HG02973 (cell line): ENCODE measurements around the gene GH2.
A peak's percentile ranks its signal among the peaks of the same experiment; 100 is the strongest.
"Not testable (repeated sequence)": the region's sequence is repeated elsewhere in the genome, so short reads cannot be mapped to it uniquely, and the experiment has no call there.

Source experiments
- ATAC-seq: cut with Tn5 transposase; IDR thresholded peaks from one replicate; pipeline ENCODE4 v1.9.1; 2021; ENCODE audit warnings: moderate library complexity; ENCODE audit not compliant: unreplicated experiment

The GH2 gene

GRCh38 chr17:63881935-63882601 lies at the start of gene GH2:
Gene GH2 (minus strand): TSS chr17:63881944. CDS start chr17:63881801, 143 bp downstream.
- no peak for ATAC-seq

GRCh38 chr17:63930951-63931575 lies 49.3 kb upstream of the GH2 start:
- ATAC-seq, result peak; percentile 41

- ATAC-seq, result no peak
Observed at GRCh38 chr17:63929860-63930766, 48.4 kb upstream of the GH2 start.

DNA sequence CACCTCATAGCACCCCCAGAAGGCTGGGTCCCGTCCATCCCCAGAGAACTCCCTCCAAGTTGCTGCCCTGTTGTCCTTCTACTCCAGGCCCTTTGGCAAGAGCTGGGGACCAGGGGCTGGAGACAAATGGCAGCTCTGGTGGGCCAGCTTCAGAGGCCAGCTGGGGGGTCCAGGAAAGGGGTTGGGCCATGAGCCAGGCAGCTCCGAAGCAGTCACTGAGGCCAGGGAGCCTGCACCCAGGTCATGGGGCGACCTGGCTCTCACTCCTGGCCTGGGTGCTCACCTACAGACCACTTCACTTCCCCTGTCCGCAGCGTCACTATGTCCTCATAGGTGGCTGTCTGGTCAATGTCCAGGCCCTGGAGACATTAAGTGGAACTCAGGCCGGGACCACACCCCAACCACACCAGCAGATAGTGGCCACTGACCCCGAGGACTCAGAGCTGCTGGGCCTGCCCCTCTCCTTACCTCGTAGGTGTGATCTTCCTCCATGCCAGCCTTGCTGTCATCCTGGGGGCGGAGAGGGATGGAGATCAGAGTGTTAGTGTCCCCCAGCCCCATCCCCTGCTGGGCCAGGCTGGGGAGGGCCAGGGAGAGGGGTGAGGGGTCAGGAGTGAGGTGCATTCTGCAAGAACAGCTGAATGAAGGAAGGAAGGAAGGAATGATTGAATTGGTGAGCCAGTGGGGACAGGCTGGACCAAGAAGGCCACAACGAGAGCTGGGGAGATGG lies 47.4 kb upstream of the GH2 start:
- ATAC-seq, result no peak

DNA sequence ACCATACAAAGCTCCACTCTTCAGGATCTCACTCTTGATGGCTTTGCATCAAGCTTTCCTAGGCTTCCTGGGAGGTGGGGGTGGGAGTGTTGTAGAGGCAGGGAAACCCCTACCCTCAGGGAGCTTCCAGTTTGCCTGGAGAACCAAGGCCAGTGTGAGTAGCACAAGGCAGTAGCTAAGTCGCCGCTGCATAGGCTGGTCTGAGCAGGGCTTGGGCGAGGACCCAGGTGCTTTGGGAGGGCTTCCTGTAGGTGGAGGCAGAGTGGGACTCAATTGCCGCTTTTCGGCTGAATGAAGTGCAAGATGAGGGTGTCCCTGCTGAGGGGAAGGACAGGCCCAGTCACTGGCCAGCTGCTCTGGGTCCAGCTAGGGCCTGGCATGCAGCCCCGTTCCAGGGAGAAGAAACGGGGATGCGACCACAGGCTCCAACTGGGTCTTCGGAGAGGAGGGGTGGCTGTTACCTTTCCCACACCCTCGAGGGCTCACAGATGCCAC lies 46.5 kb upstream of the GH2 start:
- ATAC-seq, result no peak

DNA sequence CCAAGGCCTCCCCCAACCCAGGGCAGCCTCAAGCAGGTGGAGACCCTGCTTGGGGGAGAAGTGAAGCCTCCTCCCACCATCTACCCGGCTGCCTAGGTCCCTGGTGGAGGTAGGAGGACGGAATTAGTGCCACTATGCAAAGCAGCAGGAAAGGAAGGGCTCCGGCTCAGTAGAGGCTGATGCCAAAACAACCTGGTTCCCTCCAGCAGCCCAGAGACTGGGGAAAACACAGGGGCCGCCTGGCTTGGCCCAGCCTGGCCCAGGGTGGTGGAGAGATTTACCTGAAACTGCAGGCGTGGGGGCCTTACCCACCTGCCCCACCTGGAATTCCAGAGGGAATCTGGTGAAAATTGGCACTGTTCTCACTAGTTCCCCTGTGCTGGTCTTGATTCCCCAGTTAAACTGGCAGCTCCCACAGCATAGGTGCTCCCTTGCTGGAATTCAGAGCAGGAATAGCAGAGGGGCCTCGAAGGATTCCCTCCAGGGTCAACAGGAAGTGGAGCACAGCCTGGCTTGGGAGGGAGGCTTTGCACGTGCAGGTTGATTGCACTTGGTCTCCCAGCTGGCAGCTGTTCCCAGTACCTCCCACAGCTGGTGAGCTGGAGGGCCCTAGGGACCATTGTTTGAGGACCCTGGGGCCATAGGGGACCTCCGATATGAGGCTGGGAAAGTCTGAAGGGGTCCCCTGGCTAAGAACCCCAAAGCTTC lies 45.9 kb upstream of the GH2 start:
- no peak for ATAC-seq

- no peak for ATAC-seq
Observed at GRCh38 chr17:63926164-63926563, 44.4 kb upstream of the GH2 start.

- ATAC-seq, result no peak
Observed at GRCh38 chr17:63925615-63926014, 43.9 kb upstream of the GH2 start.

GRCh38 chr17:63922402-63922801 lies 40.7 kb upstream of the GH2 start:
- ATAC-seq, result not testable (repeated sequence)

- ATAC-seq, result not testable (repeated sequence)
Observed at GRCh38 chr17:63920779-63921178, 39.0 kb upstream of the GH2 start.

- not testable (repeated sequence) for ATAC-seq
Observed at GRCh38 chr17:63920050-63920449, 38.3 kb upstream of the GH2 start.

DNA sequence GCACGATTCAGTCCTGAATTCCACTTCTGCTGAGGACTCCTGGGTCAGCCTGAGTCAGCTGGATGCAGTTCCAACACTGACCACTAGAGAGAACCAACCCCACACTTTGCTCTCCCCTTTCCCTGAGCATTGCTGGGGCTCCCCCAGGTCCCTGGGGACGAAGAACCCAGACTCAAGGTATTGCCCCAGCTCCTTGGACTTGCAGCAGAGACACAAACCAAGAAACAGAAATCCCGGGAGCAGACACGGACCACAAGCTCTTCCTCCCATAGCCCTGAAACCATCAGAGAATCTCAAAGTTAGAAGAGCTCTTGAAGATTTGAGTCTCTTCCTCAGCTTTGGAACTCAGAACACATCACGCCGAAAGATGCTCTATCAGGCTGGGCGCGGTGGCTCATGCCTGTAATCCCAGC lies 37.6 kb upstream of the GH2 start:
- ATAC-seq, result no peak

DNA sequence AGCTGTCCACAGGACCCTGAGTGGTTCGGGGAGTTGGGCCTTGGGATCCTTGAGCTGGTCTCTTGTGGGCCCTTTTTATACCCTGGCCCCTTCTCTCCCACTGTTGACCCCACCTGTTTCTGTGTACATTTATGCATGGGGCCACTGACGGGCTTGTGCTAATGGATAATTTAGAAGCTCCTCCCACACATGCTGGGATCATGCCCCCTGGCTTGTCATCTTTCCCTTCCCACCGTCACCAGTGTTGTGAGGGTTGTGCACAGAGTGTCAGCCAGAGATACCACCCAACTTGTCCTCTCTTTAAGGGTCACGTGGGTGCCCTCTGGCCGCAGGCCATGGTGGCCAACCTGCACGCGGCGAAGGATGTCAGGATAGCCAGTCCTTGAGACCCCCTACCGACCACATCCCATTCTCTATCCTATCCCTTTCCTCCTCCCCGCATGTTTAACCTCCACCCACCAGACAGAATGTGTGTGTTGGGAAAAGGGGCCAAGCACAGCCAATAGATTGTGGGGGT lies 37.1 kb upstream of the GH2 start, which contains the start of gene GH1:
GH1 (minus strand) TSS at position 51 of the 517 bp plus-strand sequence. CDS start 63 bp downstream, outside the sequence.
- ATAC-seq, result not testable (repeated sequence)

DNA sequence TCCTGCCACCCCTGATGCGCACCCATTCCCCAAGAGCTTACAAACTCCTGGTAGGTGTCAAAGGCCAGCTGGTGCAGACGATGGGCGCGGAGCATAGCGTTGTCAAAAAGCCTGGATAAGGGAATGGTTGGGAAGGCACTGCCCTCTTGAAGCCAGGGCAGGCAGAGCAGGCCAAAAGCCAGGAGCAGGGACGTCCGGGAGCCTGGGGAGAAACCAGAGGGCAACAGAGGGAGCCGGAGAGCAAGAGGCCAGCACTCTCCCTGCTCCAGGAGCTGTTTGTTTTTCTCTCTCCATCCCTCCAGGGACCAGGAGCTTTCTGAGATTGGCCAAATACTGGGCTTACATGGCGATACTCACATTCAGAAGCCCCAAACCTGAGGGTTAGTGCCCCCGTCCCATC lies 36.6 kb upstream of the GH2 start:
- ATAC-seq, result no peak

DNA sequence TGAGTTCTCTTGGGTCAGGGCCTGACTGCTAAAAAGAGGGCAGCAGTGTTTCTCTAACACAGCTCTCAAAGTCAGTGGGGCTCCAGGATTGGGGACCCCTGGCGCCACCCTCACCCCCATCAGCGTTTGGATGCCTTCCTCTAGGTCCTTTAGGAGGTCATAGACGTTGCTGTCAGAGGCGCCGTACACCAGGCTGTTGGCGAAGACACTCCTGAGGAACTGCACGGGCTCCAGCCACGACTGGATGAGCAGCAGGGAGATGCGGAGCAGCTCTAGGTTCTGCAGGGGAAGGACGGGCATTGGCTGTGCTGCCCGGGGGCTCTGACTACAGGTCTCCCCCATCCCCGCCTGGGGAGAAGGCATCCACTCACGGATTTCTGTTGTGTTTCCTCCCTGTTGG lies 35.9 kb upstream of the GH2 start:
- ATAC-seq, result no peak

DNA sequence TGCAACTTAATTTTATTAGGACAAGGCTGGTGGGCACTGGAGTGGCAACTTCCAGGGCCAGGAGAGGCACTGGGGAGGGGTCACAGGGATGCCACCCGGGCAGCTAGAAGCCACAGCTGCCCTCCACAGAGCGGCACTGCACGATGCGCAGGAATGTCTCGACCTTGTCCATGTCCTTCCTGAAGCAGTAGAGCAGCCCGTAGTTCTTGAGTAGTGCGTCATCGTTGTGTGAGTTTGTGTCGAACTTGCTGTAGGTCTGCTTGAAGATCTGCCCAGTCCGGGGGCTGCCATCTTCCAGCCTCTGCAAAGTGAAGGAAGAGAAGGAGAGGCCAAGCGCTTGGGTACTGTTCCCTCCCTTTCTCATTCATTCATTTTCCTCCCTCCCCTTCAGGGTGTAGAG lies 35.5 kb upstream of the GH2 start:
- not testable (repeated sequence) for ATAC-seq

- ATAC-seq, result no peak
Observed at GRCh38 chr17:63916566-63917185, 34.9 kb upstream of the GH2 start.

DNA sequence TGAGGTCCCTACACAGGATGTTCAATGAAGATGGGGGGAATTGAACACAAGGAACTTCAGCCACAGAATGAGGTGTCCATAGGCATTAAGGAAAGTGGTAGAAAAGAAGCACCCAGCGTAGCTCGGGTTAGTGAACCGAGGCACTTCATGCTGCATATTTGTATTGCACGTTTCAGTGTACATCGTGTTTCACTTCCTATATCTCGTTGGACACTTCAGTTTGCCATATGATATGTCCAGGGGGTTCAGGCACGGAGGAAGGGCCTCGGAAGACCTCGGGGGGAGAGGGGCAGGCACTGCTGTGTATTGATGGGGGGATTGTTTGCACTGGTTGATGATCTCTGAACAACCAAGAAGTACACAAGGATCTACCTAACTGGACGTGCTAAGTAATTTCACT lies 34.0 kb upstream of the GH2 start:
- ATAC-seq, result not testable (repeated sequence)

GRCh38 chr17:63914471-63914870 lies 32.7 kb upstream of the GH2 start:
- ATAC-seq, result no peak
